GM12872 (cell line): ENCODE results near the gene PITRM1.

Source experiments
- CTCF ChIP-seq: IDR thresholded peaks from 3 replicates; pipeline ENCODE4 v1.5.1; 2011; ENCODE audit warnings: low read depth, mild to moderate bottlenecking, low read length, moderate library complexity; ENCODE audit not compliant: insufficient read depth

PITRM1 gene

GRCh38 chr10:3126741-3127346 lies 45.7 kb downstream of the PITRM1 start:
- no peak for TF ChIP-seq CTCF

GRCh38 chr10:3126249-3126648 lies 46.3 kb downstream of the PITRM1 start:
- TF ChIP-seq CTCF = no peak

- TF ChIP-seq CTCF = no peak
These were observed 46.9 kb downstream of the PITRM1 start for GRCh38 chr10:3125527-3126170.

- TF ChIP-seq CTCF = no peak
These were observed 48.0 kb downstream of the PITRM1 start for GRCh38 chr10:3124412-3125175.

- no peak for TF ChIP-seq CTCF
These were observed 48.8 kb downstream of the PITRM1 start for GRCh38 chr10:3123571-3124411.

GRCh38 chr10:3122486-3123205 lies 49.9 kb downstream of the PITRM1 start:
- TF ChIP-seq CTCF = no peak
